K562 (cell line): Measurements from ENCODE around the gene NHS. TPM values are rescaled to one million over a fixed set of nuclear protein-coding genes. Genes with fewer than 3 reads are reported as not detected.

Source experiments
- ATAC-seq: fragments of 200-7000 bp; cut with Tn5 transposase; 3 replicates; pipeline ENCODE4 v1.9.1; 2020; ENCODE audit warnings: moderate library complexity
- BruUV-seq: library from RNA; stranded (reverse); fragments of 400-500 nt; replicated peaks from 2 replicates; lab custom pipeline; 2021; lab: Mats Ljungman, UMichigan
- CTCF ChIA-PET: fragments of 300-600 bp; formaldehyde crosslinking; extraction: SDS; loops from one replicate; lab custom pipeline; 2021; ENCODE audit warnings: low intra/inter-chr PET ratio; lab: Yijun Ruan, JAX
- POLR2A ChIA-PET: fragments of 300-600, 350-650 bp; sonication (Branson Sonifier 250); formaldehyde crosslinking; extraction: SDS; loops from one replicate; lab custom pipeline; 2021; ENCODE audit warnings: antibody characterized with exemption, inconsistent platforms; lab: Yijun Ruan, JAX
- DNase-seq, 4 experiments: peaks; one replicate each; pipeline versions ENCODE4 v3.0.0 to v3.0.0-alpha.2; 2011 to 2018; ENCODE audit warnings: low spot score in 3 of 4, mixed read lengths in 3 of 4; ENCODE audit errors: extremely low read depth in 1 of 4
- FAIRE-seq: peaks from 2 replicates; lab custom pipeline; 2011; peaks lifted over from hg19 to GRCh38; lab: Jason Lieb, UNC
- H2AFZ ChIP-seq: 2 replicates; pipeline ENCODE4 v1.6.0; 2011; ENCODE audit warnings: low read depth, low read length, control low read depth, inconsistent platforms
- H3K27ac ChIP-seq: fragments of 200-600 bp; 3 replicates; pipeline ENCODE4 v1.8.0; 2011; ENCODE audit warnings: low read depth, mild to moderate bottlenecking, control low read depth, inconsistent platforms, low read length, moderate library complexity, mixed read lengths; ENCODE audit errors: extremely low read depth
- H3K27me3 ChIP-seq, 2 experiments: fragments of 300-600 bp in 1 of 2; 2 replicates in 1 of 2; 3 replicates in 1 of 2; pipeline versions ENCODE4 v1.6.0 to v1.8.0; 2011; ENCODE audit warnings: inconsistent platforms in 2 of 2, low read length in 2 of 2, mild to moderate bottlenecking in 1 of 2, mixed read lengths in 1 of 2, moderate library complexity in 1 of 2; ENCODE audit not compliant: control insufficient read depth in 2 of 2, insufficient read depth in 2 of 2
- H3K36me3 ChIP-seq: fragments of 300-600 bp; 3 replicates; pipeline ENCODE4 v1.8.0; 2011; ENCODE audit warnings: mild to moderate bottlenecking, low read length, inconsistent platforms; ENCODE audit not compliant: control insufficient read depth, insufficient read depth
- H3K4me1 ChIP-seq, 2 experiments: fragments of 200-600 bp in 1 of 2; replicated peaks in 1 of 2; 2 replicates in 1 of 2; 3 replicates in 1 of 2; pipeline versions ENCODE4 v1.5.1 to v1.8.0; 2011; ENCODE audit warnings: inconsistent platforms in 2 of 2, low read length in 2 of 2, mild to moderate bottlenecking in 1 of 2, mixed read lengths in 1 of 2, moderate library complexity in 1 of 2; ENCODE audit not compliant: control insufficient read depth in 2 of 2, insufficient read depth in 2 of 2
- H3K4me2 ChIP-seq: 2 replicates; pipeline ENCODE4 v1.6.1; 2011; ENCODE audit warnings: low read length, control low read depth, inconsistent platforms, mixed read lengths; ENCODE audit not compliant: insufficient read depth
- H3K4me3 ChIP-seq: fragments of 200-600 bp; sonication (generic), shearing (Covaris generic); 2 replicates; pipeline ENCODE4 v1.5.1; 2016; ENCODE audit warnings: control low read depth, inconsistent platforms
- H3K79me2 ChIP-seq: fragments of 200-600 bp; 3 replicates; pipeline ENCODE4 v1.8.0; 2011; ENCODE audit warnings: low read length, inconsistent platforms; ENCODE audit not compliant: control insufficient read depth, insufficient read depth
- H3K9ac ChIP-seq, 2 experiments: 2 replicates each; pipeline versions ENCODE4 v1.6.0 to v1.6.1; 2011; ENCODE audit warnings: low read depth in 2 of 2, low read length in 2 of 2, control low read depth in 1 of 2, inconsistent platforms in 1 of 2, mild to moderate bottlenecking in 1 of 2, mixed read lengths in 1 of 2; ENCODE audit not compliant: insufficient read depth in 1 of 2
- H3K9me1 ChIP-seq: one replicate; pipeline ENCODE4 v1.6.0; 2011; ENCODE audit warnings: inconsistent platforms, mild to moderate bottlenecking, low read length, moderate library complexity; ENCODE audit not compliant: control insufficient read depth, insufficient read depth
- H3K9me3 ChIP-seq: replicated peaks from 2 replicates; pipeline ENCODE4 v1.5.1; 2011; ENCODE audit warnings: low read depth, low read length, inconsistent platforms; ENCODE audit not compliant: control insufficient read depth, insufficient read depth
- H4K20me1 ChIP-seq: replicated peaks from 2 replicates; pipeline ENCODE4 v1.6.1; 2011; ENCODE audit warnings: low read length, inconsistent platforms, mixed read lengths; ENCODE audit not compliant: control insufficient read depth, insufficient read depth
- COPS2 ChIP-seq: fragments of 450-650 bp; conservative IDR thresholded peaks from 2 replicates; pipeline ENCODE4 v1.6.1; 2016; ENCODE audit warnings: mild to moderate bottlenecking, moderate library complexity
- GATA2 ChIP-seq: sonication (generic); formaldehyde crosslinking; IDR thresholded peaks from 2 replicates; pipeline ENCODE4 v1.4.0; 2020; ENCODE audit warnings: mild to moderate bottlenecking, missing genetic modification reagents
- HSF4 ChIP-seq: fragments of 250-450 bp; sonication (Bioruptor Pico); IDR thresholded peaks from 2 replicates; pipeline ENCODE4 v2.1.2; 2022; ENCODE audit warnings: mild to moderate bottlenecking, moderate library complexity, borderline replicate concordance
- SIN3B ChIP-seq: fragments of 450-650 bp; IDR thresholded peaks from 2 replicates; pipeline ENCODE4 v1.6.1; 2017; ENCODE audit warnings: low read depth, mild to moderate bottlenecking, moderate library complexity
- TCF7L2 ChIP-seq: fragments of 150-350 bp; IDR thresholded peaks from 2 replicates; pipeline ENCODE4 v1.6.1; 2016; ENCODE audit warnings: low read depth, mild to moderate bottlenecking, low read length, moderate library complexity
- TEAD4 ChIP-seq, 2 experiments: sonication (generic) in 1 of 2; formaldehyde crosslinking in 1 of 2; IDR thresholded peaks; 2 replicates each; pipeline versions ENCODE4 v1.6.1 to v1.8.0; 2012 to 2022; ENCODE audit warnings: borderline replicate concordance in 1 of 2, inconsistent platforms in 1 of 2, low read length in 1 of 2, mild to moderate bottlenecking in 1 of 2, missing genetic modification reagents in 1 of 2
- ZBTB7A ChIP-seq: IDR thresholded peaks from 2 replicates; pipeline ENCODE4 v1.6.1; 2011; ENCODE audit warnings: low read depth, mild to moderate bottlenecking, low read length, moderate library complexity, borderline replicate concordance; ENCODE audit not compliant: control insufficient read depth
- ZBTB9 ChIP-seq: fragments of 450-650 bp; formaldehyde crosslinking; IDR thresholded peaks from 2 replicates; pipeline ENCODE4 v1.4.0; 2020; ENCODE audit warnings: mild to moderate bottlenecking, moderate library complexity
- WGBS: fragments of 100-300 bp; shearing (Covaris generic); methylation state at CpG from one replicate; pipeline ENCODE4 v1.1.6; 2016; ENCODE audit warnings: low coverage, mixed read lengths; ENCODE audit not compliant: insufficient coverage; ENCODE audit errors: missing lambda C conversion rate; 5-methylcytosine and 5-hydroxymethylcytosine counted together
- in situ Hi-C: fragments of 300-500 bp; cut with MboI; formaldehyde crosslinking; loops from 4 replicates; pipeline ENCODE4 v1.15.0; 2018; ENCODE audit warnings: inconsistent platforms, mixed read lengths
- intact Hi-C: fragments of 100-400 bp; cut with micrococcal nuclease; formaldehyde crosslinking; loops from 2 replicates; pipeline ENCODE4 v1.14.2; 2022
- polyA plus RNA-seq, 8 experiments: library from polyadenylated mRNA; depleted of rRNA in 4 of 8; stranded (reverse) in 5 of 8; unstranded in 3 of 8; fragments of >200 nt; fragmentation: Nextera tagmentation in 2 of 8; fragmentation: Illumina TruSeq in 1 of 8; extraction: Ambion mirVana in 2 of 8; extraction: Trizol in 1 of 8; gene quantifications; 2 replicates each; pipeline versions ENCODE4 v1.2.1 to v1.2.3, GENCODE V29; 2011 to 2014; ENCODE audit warnings: inconsistent platforms in 1 of 8, missing spikeins in 1 of 8
- total RNA-seq, 7 experiments: library from RNA; depleted of rRNA in 6 of 7; stranded (reverse); fragments of >200 nt in 6 of 7; fragmentation: Illumina TruSeq in 2 of 7; extraction: Trizol in 2 of 7; gene quantifications; 2 replicates each; pipeline versions ENCODE4 v1.2.1 to v1.2.3, GENCODE V29; 2011 to 2021; ENCODE audit warnings: low replicate concordance in 1 of 7
- TF ChIP-seq, protein P1 (sequence below): sonication (generic); formaldehyde crosslinking; IDR thresholded peaks from 2 replicates; pipeline ENCODE4 v1.4.0; 2020; ENCODE audit warnings: mild to moderate bottlenecking, missing genetic modification reagents
- TF ChIP-seq, protein P2 (sequence below), 2 experiments: fragments of 450-650 bp; IDR thresholded peaks; 2 replicates each; pipeline ENCODE4 v1.6.1; 2018; ENCODE audit warnings: mild to moderate bottlenecking in 2 of 2, low read depth in 1 of 2; ENCODE audit not compliant: partially characterized antibody in 2 of 2
- TF ChIP-seq, protein P3 (sequence below): fragments of 250-450 bp; sonication (Bioruptor Pico); IDR thresholded peaks from 2 replicates; pipeline ENCODE4 v1.5.0; 2021
- TF ChIP-seq, protein P4 (sequence below), 3 experiments: fragments of 200-800 bp in 1 of 3; sonication (Bioruptor generic) in 1 of 3; sonication (generic) in 1 of 3; formaldehyde crosslinking in 1 of 3; IDR thresholded peaks; 2 replicates each; pipeline versions ENCODE4 v1.6.1 to v1.8.0; 2016 to 2022; ENCODE audit warnings: mild to moderate bottlenecking in 2 of 3, missing compliant biosample characterization in 2 of 3, missing genetic modification characterization in 2 of 3, missing genetic modification reagents in 1 of 3

The NHS gene
- total and polyA plus RNA-seq, 9 of the 15 experiments (the other 6 are each of a cell fraction or from before 2014, with no cell fraction given), result 0.02 TPM; not detected in 8

GRCh38 chrX:17328837-17329236 lies 46.2 kb upstream of the NHS start:
- H3K9ac ChIP-seq, result no peak overlapping the region
- FAIRE-seq (no peak), ATAC-seq (no peak), DNase-seq (no peak)
- no peaks in the 10 kb centered on the region for H3K27me3 ChIP-seq
- H3K79me2 ChIP-seq, result no peaks in the 10 kb centered on the region
- H4K20me1 ChIP-seq, result no peaks in the 10 kb centered on the region
- WGBS, result 0% methylated on average over 2 of the region's 2 CpGs
- H3K4me1 ChIP-seq, result no peaks in the 10 kb centered on the region
- no peak overlapping the region for H2AFZ ChIP-seq
- H3K27ac ChIP-seq, result no peak overlapping the region
- H3K36me3 ChIP-seq, result no peaks in the 10 kb centered on the region
- no TSS peak for BruUV-seq
- in situ Hi-C loops (no loop called here), intact Hi-C loops (no loop called here)
- H3K9me1 ChIP-seq, result no peaks in the 10 kb centered on the region
- H3K9me3 ChIP-seq, result no peaks in the 10 kb centered on the region
- ChIA-PET CTCF (no interaction called here), POLR2A (interaction anchor here (0.6 kb wide), 1 partner anchor 268 kb away, joined by 3 read pairs; no protein-coding TSS in a partner anchor)
- no peak overlapping the region for H3K4me2 ChIP-seq
- H3K4me3 ChIP-seq, result no peak overlapping the region
- TF ChIP-seq SIN3B (no peak), GATA2 (CRISPR knock-in tag) (no peak), ZBTB7A (no peak), COPS2 (no peak), TCF7L2 (no peak), ZBTB9 (no peak), HSF4 (CRISPR knock-in tag) (no peak), TEAD4 (IDR thresholded peaks at IDR 0.05; ENCODE audit: low read length) (no peak), TEAD4 (CRISPR knock-in tag; IDR thresholded peaks at IDR 0.05; ENCODE audit: borderline replicate concordance) (no peak)
- TF ChIP-seq, protein P1, sequence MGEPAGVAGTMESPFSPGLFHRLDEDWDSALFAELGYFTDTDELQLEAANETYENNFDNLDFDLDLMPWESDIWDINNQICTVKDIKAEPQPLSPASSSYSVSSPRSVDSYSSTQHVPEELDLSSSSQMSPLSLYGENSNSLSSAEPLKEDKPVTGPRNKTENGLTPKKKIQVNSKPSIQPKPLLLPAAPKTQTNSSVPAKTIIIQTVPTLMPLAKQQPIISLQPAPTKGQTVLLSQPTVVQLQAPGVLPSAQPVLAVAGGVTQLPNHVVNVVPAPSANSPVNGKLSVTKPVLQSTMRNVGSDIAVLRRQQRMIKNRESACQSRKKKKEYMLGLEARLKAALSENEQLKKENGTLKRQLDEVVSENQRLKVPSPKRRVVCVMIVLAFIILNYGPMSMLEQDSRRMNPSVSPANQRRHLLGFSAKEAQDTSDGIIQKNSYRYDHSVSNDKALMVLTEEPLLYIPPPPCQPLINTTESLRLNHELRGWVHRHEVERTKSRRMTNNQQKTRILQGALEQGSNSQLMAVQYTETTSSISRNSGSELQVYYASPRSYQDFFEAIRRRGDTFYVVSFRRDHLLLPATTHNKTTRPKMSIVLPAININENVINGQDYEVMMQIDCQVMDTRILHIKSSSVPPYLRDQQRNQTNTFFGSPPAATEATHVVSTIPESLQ (CRISPR knock-in tag), result no peak
- TF ChIP-seq, protein P2, sequence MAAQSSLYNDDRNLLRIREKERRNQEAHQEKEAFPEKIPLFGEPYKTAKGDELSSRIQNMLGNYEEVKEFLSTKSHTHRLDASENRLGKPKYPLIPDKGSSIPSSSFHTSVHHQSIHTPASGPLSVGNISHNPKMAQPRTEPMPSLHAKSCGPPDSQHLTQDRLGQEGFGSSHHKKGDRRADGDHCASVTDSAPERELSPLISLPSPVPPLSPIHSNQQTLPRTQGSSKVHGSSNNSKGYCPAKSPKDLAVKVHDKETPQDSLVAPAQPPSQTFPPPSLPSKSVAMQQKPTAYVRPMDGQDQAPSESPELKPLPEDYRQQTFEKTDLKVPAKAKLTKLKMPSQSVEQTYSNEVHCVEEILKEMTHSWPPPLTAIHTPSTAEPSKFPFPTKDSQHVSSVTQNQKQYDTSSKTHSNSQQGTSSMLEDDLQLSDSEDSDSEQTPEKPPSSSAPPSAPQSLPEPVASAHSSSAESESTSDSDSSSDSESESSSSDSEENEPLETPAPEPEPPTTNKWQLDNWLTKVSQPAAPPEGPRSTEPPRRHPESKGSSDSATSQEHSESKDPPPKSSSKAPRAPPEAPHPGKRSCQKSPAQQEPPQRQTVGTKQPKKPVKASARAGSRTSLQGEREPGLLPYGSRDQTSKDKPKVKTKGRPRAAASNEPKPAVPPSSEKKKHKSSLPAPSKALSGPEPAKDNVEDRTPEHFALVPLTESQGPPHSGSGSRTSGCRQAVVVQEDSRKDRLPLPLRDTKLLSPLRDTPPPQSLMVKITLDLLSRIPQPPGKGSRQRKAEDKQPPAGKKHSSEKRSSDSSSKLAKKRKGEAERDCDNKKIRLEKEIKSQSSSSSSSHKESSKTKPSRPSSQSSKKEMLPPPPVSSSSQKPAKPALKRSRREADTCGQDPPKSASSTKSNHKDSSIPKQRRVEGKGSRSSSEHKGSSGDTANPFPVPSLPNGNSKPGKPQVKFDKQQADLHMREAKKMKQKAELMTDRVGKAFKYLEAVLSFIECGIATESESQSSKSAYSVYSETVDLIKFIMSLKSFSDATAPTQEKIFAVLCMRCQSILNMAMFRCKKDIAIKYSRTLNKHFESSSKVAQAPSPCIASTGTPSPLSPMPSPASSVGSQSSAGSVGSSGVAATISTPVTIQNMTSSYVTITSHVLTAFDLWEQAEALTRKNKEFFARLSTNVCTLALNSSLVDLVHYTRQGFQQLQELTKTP (IDR thresholded peaks at IDR 0.05; ENCODE audit: low read depth in 1 of 2, partially characterized antibody in 2 of 2), result no peak
- TF ChIP-seq, protein P3, sequence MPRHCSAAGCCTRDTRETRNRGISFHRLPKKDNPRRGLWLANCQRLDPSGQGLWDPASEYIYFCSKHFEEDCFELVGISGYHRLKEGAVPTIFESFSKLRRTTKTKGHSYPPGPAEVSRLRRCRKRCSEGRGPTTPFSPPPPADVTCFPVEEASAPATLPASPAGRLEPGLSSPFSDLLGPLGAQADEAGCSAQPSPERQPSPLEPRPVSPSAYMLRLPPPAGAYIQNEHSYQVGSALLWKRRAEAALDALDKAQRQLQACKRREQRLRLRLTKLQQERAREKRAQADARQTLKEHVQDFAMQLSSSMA (CRISPR knock-in tag), result no peak
- TF ChIP-seq, protein P4, sequence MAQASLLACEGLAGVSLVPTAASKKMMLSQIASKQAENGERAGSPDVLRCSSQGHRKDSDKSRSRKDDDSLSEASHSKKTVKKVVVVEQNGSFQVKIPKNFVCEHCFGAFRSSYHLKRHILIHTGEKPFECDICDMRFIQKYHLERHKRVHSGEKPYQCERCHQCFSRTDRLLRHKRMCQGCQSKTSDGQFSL (CRISPR knock-in tag; IDR thresholded peaks at IDR 0.05), result no peak
- TF ChIP-seq, protein P4 (tag; IDR thresholded peaks at IDR 0.05), result no peak
